Lower leg skin (tissue), 4 donors: Measurements from ENCODE around the gene STK25. TPM values are rescaled to one million over a fixed set of nuclear protein-coding genes. Genes with fewer than 3 reads are reported as not detected.

Experiments used
- DNase-seq, 2 donors: peaks; one replicate each; pipeline ENCODE4 v3.0.0-alpha.2; 2019; ENCODE audit warnings: low spot score in 2 of 2
- H3K4me3 ChIP-seq: fragments of 200-600 bp; sonication (generic); 2 replicates; pipeline ENCODE4 v1.5.1; 2017; ENCODE audit warnings: mild to moderate bottlenecking, low read depth; ENCODE audit not compliant: poor library complexity, severe bottlenecking
- CTCF ChIP-seq, 3 donors: fragments of 450-650 bp; IDR thresholded peaks; one replicate each; pipeline ENCODE4 v1.5.1; 2016; ENCODE audit warnings: antibody characterized with exemption in 3 of 3, mild to moderate bottlenecking in 3 of 3, moderate library complexity in 2 of 3
- POLR2A ChIP-seq, 2 donors: fragments of 450-650 bp; IDR thresholded peaks; one replicate each; pipeline ENCODE4 v1.6.1; 2016 to 2017; ENCODE audit warnings: antibody characterized with exemption in 2 of 2, mild to moderate bottlenecking in 1 of 2, moderate library complexity in 1 of 2
- WGBS, 2 donors: methylation state at CpG; one replicate each; pipeline ENCODE4 v1.1.5; 2018; 5-methylcytosine and 5-hydroxymethylcytosine counted together
- intact Hi-C: fragments of 100-400 bp; cut with DNase I; formaldehyde crosslinking; loops from one replicate; pipeline ENCODE4 v1.15.0; 2023; ENCODE audit warnings: low total_unique reads
- total RNA-seq, 4 donors: library from RNA; depleted of rRNA; stranded (reverse); fragments of >200 nt; gene quantifications; one replicate each; pipeline ENCODE4 v1.1.0, GENCODE V29; 2016

Gene STK25
- total RNA-seq, 4 donors from 2014 or later = 137 to 315 (median 188) TPM

GRCh38 chr2:241500016-241500415, 8.4 kb downstream of the STK25 start:
- 91 to 96% methylated on average over 6 to 10 of the region's 10 CpGs for WGBS, 2 donors
- no peak for DNase-seq
- H3K4me3 ChIP-seq = no peak overlapping the region
- intact Hi-C loops = loop anchor here (10.0 kb wide), 1 partner anchor 385 kb away; no protein-coding TSS in a partner anchor
- TF ChIP-seq POLR2A (IDR thresholded peaks at IDR 0.05) (no peak), CTCF (IDR thresholded peaks at IDR 0.05) (no peak)

- no peak for DNase-seq
Observed at GRCh38 chr2:241499146-241499965, 9.0 kb downstream of the STK25 start.

DNA sequence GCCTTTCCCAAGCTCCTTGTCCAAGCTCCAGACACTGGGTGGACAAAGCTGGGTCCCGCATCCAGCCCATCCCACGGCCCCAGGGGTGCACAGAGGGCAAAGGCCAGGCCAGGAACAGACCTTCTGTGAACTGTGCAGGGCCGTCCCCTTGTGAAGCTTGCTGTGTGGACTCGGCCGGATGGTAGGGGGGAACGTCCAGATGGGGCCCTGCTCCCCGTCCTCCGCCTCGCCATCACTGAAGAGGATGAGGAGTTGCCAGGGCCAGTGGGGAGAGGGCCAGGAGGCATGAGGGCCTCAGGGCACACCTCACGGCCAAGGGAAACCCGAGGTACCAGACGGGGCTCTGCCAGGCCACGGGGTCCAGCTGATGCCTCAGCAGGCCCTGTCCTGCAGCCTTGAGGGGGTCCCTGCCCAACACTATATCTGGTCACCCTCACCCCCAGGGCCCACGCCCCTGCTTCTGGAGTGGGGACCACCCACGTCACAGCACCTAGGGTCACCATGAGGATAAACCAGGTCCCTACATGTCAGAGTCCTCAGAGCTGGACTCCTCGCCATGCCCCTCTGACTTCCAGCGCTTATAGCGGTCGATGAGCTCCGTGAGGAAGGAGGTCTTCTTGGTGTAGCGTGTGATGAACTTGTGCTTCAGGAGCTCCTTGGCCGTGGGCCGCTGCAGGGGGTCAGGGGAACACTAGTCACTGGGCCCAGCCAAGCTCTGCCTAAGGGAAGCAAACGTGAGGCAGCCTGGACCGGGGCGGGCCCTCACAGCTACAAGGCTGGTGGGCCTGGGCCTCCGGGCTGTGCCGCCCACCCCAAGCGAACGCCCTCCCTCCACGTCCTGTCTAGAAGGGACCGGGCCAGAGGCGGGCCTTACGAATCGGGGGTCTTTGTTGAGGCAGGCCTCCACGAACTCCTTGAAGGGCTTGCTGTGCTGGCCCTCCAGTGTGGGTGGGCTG, 10.0 kb downstream of the STK25 start:
- no peak overlapping the region for H3K4me3 ChIP-seq
- intact Hi-C loops = no loop called here
- DNase-seq = no peak
- 92 to 93% methylated on average over 26 to 29 of the region's 36 CpGs for WGBS, 2 donors
- no peak for TF ChIP-seq CTCF (IDR thresholded peaks at IDR 0.05)
- TF ChIP-seq POLR2A (IDR thresholded peaks at IDR 0.05) = no peak

More at GRCh38 chr2:241499146-241499965, 9.0 kb downstream of the STK25 start:
- no peak overlapping the region for H3K4me3 ChIP-seq
- TF ChIP-seq CTCF (IDR thresholded peaks at IDR 0.05) = no peak
- TF ChIP-seq POLR2A (IDR thresholded peaks at IDR 0.05) = no peak
- WGBS, 2 donors = 86 to 87% methylated on average over 17 to 28 of the region's 28 CpGs
- intact Hi-C loops = no loop called here

DNA sequence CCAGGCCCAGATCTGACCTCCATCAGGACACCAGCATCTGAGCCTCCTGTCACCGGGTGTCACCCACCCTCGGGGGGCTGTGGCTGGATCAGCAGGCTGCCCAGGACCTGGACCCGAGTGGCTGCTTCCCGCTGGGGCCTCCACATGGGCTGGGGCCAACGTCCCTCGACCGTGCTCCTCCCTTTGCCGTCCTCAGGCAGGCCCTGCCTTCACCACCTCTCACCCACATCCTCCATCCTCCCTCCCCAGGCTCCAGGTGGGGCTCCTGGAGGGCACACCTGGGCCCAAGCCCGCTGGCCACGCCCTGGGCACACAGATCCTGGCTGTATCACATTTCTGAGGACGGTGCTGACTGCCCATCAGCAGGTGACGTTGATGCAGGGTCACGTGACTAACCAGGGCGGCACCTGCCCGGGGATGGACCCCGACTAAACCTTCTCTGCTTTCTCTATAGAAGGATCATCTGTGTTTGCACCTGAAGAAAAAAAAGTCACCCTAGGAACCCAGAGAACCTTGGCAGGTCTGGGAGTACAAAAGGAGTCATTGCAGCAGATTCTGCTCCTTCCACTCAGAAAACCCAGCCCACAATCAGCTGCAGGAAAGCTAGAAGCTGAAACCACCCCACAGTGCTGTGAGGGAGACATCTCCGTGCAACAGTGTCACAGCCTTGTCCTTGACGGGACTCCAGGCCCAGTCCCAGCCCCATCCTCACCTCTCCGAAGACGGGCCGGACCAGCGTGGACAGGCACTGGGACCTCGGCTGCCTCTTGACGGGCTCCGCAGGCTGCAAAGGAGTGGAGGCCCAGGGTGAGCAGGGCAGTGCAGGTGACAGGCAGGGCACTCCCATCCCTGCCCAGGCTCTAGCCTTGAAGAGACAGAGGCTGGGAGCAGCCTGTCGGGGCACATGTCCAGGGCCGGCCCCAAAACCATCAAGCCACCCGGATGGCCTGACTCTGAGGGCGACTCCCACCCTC, 11.2 kb downstream of the STK25 start:
- intact Hi-C loops = no loop called here
- TF ChIP-seq CTCF (IDR thresholded peaks at IDR 0.05) = no peak
- no peak for TF ChIP-seq POLR2A (IDR thresholded peaks at IDR 0.05)
- DNase-seq = peak in 1 of 2 donors; percentile 78
- no peak overlapping the region for H3K4me3 ChIP-seq
- 82 to 84% methylated on average over 27 to 29 of the region's 29 CpGs for WGBS, 2 donors
